ENCODE results near the gene AIG1. TPM values are rescaled to one million over a fixed set of nuclear protein-coding genes. Genes with fewer than 3 reads are reported as not detected.

AIG1 gene
- total and polyA plus RNA-seq, 2 donors, result 9.1 to 16.5 TPM

DNA sequence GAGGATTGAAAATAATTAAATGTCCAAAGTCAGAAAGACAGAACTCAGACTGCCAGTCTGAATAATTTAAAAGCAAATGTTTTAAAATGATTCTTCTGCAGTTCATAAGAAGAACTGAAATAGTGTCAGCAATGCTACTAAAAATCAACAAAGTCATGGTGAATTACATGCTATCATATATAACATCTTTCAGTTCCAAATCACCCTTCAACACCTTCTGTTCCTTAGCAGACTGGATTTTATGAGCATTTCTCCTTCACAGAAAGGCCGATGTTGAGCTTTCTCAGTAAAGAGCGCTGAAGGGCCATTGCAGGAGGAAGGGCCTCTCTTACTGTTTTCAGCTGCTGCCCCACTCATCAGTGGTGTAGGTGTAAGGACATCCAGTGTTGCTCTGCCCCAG, 63.3 kb downstream of the AIG1 start:
- DNase-seq (ENCODE audit: low read depth in 6 of 9, low spot score in 9 of 9), result no peak
- WGBS, result 96% methylated on average over 2 of the region's 2 CpGs
- no peaks in the 10 kb centered on the region for H3K27me3 ChIP-seq (ENCODE audit: control insufficient read depth in 2 of 2, insufficient read depth in 1 of 2, low read length in 1 of 2)
- no peak overlapping the region for H3K4me3 ChIP-seq (ENCODE audit: low read length in 2 of 2)
- no peak overlapping the region for H3K27ac ChIP-seq (ENCODE audit: low read depth in 1 of 2, low read length in 1 of 2)
- H3K4me1 ChIP-seq (ENCODE audit: control insufficient read depth in 2 of 2, insufficient read depth in 2 of 2, low read length in 2 of 2), result no peaks in the 10 kb centered on the region
- no peaks in the 10 kb centered on the region for H3K9me3 ChIP-seq (ENCODE audit: control insufficient read depth in 2 of 2, insufficient read depth in 1 of 2, low read length in 1 of 2)
- no peaks in the 10 kb centered on the region for H3K36me3 ChIP-seq (ENCODE audit: control insufficient read depth in 2 of 2, insufficient read depth in 2 of 2, low read length in 1 of 2)

DNA sequence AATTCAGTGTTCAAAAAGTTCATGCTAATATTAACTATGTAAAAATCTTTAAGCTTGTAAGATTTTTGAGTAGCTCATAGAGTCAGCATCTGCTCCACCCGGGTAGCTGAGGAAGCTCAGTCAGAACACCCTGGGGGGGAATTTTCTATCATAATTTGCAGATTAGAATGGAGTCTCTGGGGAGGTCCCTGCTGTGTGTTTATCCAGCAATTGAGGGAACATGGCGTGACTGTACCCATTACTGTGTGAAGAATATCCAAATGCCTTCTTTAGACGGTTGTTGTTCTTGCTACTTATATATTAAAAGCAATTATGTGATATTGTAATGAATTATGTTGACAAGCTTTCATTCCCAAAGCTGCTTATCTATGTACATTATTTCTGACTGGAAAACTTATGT, 64.8 kb downstream of the AIG1 start:
- H3K27ac ChIP-seq (ENCODE audit: low read depth in 1 of 2, low read length in 1 of 2), result no peak overlapping the region
- no peaks in the 10 kb centered on the region for H3K9me3 ChIP-seq (ENCODE audit: control insufficient read depth in 2 of 2, insufficient read depth in 1 of 2, low read length in 1 of 2)
- no peak for DNase-seq (ENCODE audit: low read depth in 6 of 9, low spot score in 9 of 9)
- WGBS, result 95% methylated on average over 3 of the region's 3 CpGs
- no peak overlapping the region for H3K4me3 ChIP-seq (ENCODE audit: low read length in 2 of 2)
- H3K4me1 ChIP-seq (ENCODE audit: control insufficient read depth in 2 of 2, insufficient read depth in 2 of 2, low read length in 2 of 2), result no peaks in the 10 kb centered on the region
- no peaks in the 10 kb centered on the region for H3K36me3 ChIP-seq (ENCODE audit: control insufficient read depth in 2 of 2, insufficient read depth in 2 of 2, low read length in 1 of 2)
- no peaks in the 10 kb centered on the region for H3K27me3 ChIP-seq (ENCODE audit: control insufficient read depth in 2 of 2, insufficient read depth in 1 of 2, low read length in 1 of 2)

DNA sequence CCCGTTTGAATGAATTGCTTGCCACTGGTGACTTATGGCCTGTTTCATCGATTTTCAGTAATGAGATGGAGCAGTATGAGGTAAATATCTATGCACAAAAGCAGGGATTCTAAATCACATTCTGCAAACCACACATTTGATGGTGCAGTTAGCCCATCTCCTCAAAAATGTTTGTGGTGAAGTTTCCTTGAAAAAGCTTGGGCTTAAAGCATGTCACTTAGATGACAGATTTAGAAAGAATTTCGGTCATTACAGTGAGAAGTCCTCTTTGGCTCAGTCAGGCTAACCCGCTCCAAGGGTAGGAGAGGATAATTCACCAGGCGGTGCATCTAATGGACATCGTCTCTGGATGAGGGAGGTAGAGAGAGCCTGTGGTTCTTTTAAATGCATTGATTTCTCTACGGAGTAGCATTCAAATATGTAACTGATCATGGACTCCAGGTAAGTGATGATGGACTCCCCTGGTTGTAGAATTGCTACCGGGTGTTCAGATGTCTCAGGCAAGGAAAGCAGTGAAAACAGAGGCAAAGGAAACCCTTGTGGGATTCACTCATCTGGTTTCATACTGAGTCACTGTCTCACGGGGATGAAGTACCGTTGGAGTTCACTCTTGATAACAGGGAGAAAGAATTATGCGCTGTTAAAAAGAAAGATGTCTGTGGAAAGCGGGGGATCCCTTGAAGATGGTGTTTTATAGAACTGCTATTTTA, 65.3 kb downstream of the AIG1 start:
- Histone ChIP-seq H3K27ac (ENCODE audit: low read depth in 1 of 2, low read length in 1 of 2) (no peak overlapping the region), H3K27me3 (ENCODE audit: control insufficient read depth in 2 of 2, insufficient read depth in 1 of 2, low read length in 1 of 2) (no peaks in the 10 kb centered on the region), H3K36me3 (ENCODE audit: control insufficient read depth in 2 of 2, insufficient read depth in 2 of 2, low read length in 1 of 2) (no peaks in the 10 kb centered on the region), H3K4me1 (ENCODE audit: control insufficient read depth in 2 of 2, insufficient read depth in 2 of 2, low read length in 2 of 2) (no peaks in the 10 kb centered on the region), H3K4me3 (ENCODE audit: low read length in 2 of 2) (no peak overlapping the region), H3K9me3 (ENCODE audit: control insufficient read depth in 2 of 2, insufficient read depth in 1 of 2, low read length in 1 of 2) (no peaks in the 10 kb centered on the region)
- WGBS, result 96% methylated on average over 12 of the region's 12 CpGs
- no peak for DNase-seq (ENCODE audit: low read depth in 6 of 9, low spot score in 9 of 9)

DNA sequence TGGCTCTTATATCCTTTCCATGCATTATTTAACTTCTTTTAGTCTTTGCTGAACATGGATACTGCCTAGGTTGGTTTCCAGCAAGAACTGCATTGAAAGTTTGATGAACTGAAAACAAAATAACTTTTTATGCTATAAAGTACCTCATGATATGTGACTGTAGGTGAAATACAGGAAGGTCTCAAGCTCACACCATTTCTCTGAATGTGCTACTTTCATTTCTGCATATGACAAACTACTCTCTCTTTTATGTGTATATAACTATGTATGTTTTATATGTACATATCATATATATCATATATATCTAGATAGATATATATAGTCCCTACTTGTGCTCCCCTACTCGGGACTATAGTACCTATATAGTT, 65.9 kb downstream of the AIG1 start:
- no peak for DNase-seq (ENCODE audit: low read depth in 6 of 9, low spot score in 9 of 9)
- Histone ChIP-seq H3K4me3 (ENCODE audit: low read length in 2 of 2) (no peak overlapping the region), H3K36me3 (ENCODE audit: control insufficient read depth in 2 of 2, insufficient read depth in 2 of 2, low read length in 1 of 2) (no peaks in the 10 kb centered on the region), H3K4me1 (ENCODE audit: control insufficient read depth in 2 of 2, insufficient read depth in 2 of 2, low read length in 2 of 2) (no peaks in the 10 kb centered on the region), H3K27ac (ENCODE audit: low read depth in 1 of 2, low read length in 1 of 2) (no peak overlapping the region), H3K27me3 (ENCODE audit: control insufficient read depth in 2 of 2, insufficient read depth in 1 of 2, low read length in 1 of 2) (no peaks in the 10 kb centered on the region), H3K9me3 (ENCODE audit: control insufficient read depth in 2 of 2, insufficient read depth in 1 of 2, low read length in 1 of 2) (no peaks in the 10 kb centered on the region)
- 99% methylated on average over 1 of the region's 1 CpG for WGBS

DNA sequence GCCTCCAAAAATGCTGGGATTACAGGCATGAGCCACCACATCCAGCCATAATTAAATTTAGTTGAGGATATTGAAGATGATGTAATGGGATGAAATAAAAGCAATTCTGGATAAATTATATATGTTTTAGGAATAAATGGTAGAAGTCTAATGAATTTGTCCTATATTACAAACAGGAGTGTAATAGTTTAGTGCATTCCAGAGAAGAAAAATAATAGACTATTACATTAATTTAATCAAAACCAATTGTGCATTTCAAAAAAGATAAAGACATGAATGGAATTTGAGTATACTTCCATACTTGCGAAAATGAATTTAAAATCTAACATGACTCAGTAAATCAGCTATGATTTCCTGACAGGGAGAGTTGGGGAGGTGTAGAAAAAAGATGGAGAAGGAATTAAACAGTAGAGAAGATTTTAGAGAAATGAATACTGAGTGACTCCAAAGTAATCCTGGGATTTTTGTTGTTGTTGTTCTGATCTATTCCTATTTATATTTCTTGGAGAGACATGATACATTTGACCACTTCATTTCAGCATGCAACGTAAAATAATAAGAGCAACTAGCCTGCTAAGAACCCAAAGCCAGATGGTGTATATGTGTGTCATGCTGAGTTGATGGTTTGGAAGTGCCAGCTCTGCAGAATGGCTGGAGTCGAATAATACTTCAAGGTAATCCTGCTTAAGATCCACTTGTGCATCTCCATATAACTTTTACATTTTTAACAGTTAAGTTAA, 67.4 kb downstream of the AIG1 start:
- Histone ChIP-seq H3K4me1 (ENCODE audit: control insufficient read depth in 2 of 2, insufficient read depth in 2 of 2, low read length in 2 of 2) (no peaks in the 10 kb centered on the region), H3K27ac (ENCODE audit: low read depth in 1 of 2, low read length in 1 of 2) (no peak overlapping the region), H3K36me3 (ENCODE audit: control insufficient read depth in 2 of 2, insufficient read depth in 2 of 2, low read length in 1 of 2) (no peaks in the 10 kb centered on the region), H3K9me3 (ENCODE audit: control insufficient read depth in 2 of 2, insufficient read depth in 1 of 2, low read length in 1 of 2) (no peaks in the 10 kb centered on the region), H3K4me3 (ENCODE audit: low read length in 2 of 2) (no peak overlapping the region), H3K27me3 (ENCODE audit: control insufficient read depth in 2 of 2, insufficient read depth in 1 of 2, low read length in 1 of 2) (no peaks in the 10 kb centered on the region)
- 99% methylated on average over 3 of the region's 3 CpGs for WGBS
- DNase-seq (ENCODE audit: low read depth in 6 of 9, low spot score in 9 of 9), result no peak

DNA sequence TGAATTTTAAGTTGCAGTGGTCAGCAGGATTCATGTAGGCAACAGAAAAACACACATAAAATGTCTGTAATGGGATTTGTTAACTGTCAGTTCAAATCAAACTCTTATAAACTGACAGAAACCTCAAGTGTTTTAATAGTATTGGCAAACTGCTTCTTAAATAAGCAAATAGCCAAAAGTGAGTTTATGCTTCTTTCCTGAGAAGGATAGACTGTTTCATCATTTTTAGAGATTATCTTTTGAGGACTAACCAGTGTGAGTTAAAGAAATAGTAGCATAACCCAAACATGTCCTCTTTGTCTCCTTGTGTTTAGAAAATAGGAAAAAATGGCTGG, 68.0 kb downstream of the AIG1 start:
- Histone ChIP-seq H3K4me1 (ENCODE audit: control insufficient read depth in 2 of 2, insufficient read depth in 2 of 2, low read length in 2 of 2) (no peaks in the 10 kb centered on the region), H3K27me3 (ENCODE audit: control insufficient read depth in 2 of 2, insufficient read depth in 1 of 2, low read length in 1 of 2) (no peaks in the 10 kb centered on the region), H3K4me3 (ENCODE audit: low read length in 2 of 2) (no peak overlapping the region), H3K27ac (ENCODE audit: low read depth in 1 of 2, low read length in 1 of 2) (no peak overlapping the region), H3K9me3 (ENCODE audit: control insufficient read depth in 2 of 2, insufficient read depth in 1 of 2, low read length in 1 of 2) (no peaks in the 10 kb centered on the region), H3K36me3 (ENCODE audit: control insufficient read depth in 2 of 2, insufficient read depth in 2 of 2, low read length in 1 of 2) (no peaks in the 10 kb centered on the region)
- no peak for DNase-seq (ENCODE audit: low read depth in 6 of 9, low spot score in 9 of 9)

DNA sequence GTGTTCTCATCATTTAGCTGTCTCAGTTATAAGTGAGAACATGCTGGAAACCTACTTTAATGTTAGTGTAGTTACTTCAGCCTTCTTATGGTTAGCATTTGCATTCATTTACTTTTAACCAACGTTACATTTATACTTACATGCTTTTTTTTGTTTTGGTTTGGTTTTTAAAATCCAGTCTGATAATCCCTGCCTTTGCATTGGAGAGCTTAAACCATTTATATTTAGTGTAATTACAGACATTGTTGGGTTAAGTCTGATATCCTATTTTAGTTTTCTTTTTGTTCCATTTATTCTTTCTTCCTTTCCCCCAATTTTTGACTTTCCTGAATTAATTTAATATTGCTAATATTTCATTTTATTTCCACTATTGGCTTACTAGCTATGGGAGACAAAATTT, 70.2 kb downstream of the AIG1 start:
- no peaks in the 10 kb centered on the region for H3K4me1 ChIP-seq (ENCODE audit: control insufficient read depth in 2 of 2, insufficient read depth in 2 of 2, low read length in 2 of 2)
- H3K27ac ChIP-seq (ENCODE audit: low read depth in 1 of 2, low read length in 1 of 2), result no peak overlapping the region
- no peak for DNase-seq (ENCODE audit: low read depth in 6 of 9, low spot score in 9 of 9)
- H3K9me3 ChIP-seq (ENCODE audit: control insufficient read depth in 2 of 2, insufficient read depth in 1 of 2, low read length in 1 of 2), result no peaks in the 10 kb centered on the region
- H3K27me3 ChIP-seq (ENCODE audit: control insufficient read depth in 2 of 2, insufficient read depth in 1 of 2, low read length in 1 of 2), result no peaks in the 10 kb centered on the region
- H3K36me3 ChIP-seq (ENCODE audit: control insufficient read depth in 2 of 2, insufficient read depth in 2 of 2, low read length in 1 of 2), result no peaks in the 10 kb centered on the region
- H3K4me3 ChIP-seq (ENCODE audit: low read length in 2 of 2), result no peak overlapping the region
- 93% methylated on average over 1 of the region's 1 CpG for WGBS

DNA sequence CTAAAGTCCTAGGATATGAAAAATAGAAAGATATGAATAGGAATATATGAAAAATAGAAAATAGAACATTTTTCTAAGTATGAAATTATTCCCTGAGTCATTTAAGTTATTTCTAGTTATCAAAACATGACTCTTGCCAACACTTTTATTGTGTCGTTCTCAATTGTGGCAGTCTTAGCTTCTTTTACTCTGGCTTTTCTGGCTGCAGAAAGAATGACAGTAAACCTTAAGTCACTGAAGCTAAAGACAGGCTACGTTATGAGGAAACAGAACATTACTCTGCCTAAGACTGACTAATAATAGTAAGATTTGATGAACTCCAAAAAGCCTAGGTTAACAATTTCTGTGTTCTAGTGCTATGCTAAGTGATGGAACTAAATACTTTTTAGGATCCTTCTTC, 74.6 kb downstream of the AIG1 start:
- H3K36me3 ChIP-seq (ENCODE audit: control insufficient read depth in 2 of 2, insufficient read depth in 2 of 2, low read length in 1 of 2), result no peaks in the 10 kb centered on the region
- DNase-seq (ENCODE audit: low read depth in 6 of 9, low spot score in 9 of 9), result no peak
- H3K9me3 ChIP-seq (ENCODE audit: control insufficient read depth in 2 of 2, insufficient read depth in 1 of 2, low read length in 1 of 2), result no peaks in the 10 kb centered on the region
- WGBS, result 92% methylated on average over 2 of the region's 2 CpGs
- H3K4me3 ChIP-seq (ENCODE audit: low read length in 2 of 2), result no peak overlapping the region
- H3K4me1 ChIP-seq (ENCODE audit: control insufficient read depth in 2 of 2, insufficient read depth in 2 of 2, low read length in 2 of 2), result no peaks in the 10 kb centered on the region
- no peaks in the 10 kb centered on the region for H3K27me3 ChIP-seq (ENCODE audit: control insufficient read depth in 2 of 2, insufficient read depth in 1 of 2, low read length in 1 of 2)
- H3K27ac ChIP-seq (ENCODE audit: low read depth in 1 of 2, low read length in 1 of 2), result no peak overlapping the region

DNA sequence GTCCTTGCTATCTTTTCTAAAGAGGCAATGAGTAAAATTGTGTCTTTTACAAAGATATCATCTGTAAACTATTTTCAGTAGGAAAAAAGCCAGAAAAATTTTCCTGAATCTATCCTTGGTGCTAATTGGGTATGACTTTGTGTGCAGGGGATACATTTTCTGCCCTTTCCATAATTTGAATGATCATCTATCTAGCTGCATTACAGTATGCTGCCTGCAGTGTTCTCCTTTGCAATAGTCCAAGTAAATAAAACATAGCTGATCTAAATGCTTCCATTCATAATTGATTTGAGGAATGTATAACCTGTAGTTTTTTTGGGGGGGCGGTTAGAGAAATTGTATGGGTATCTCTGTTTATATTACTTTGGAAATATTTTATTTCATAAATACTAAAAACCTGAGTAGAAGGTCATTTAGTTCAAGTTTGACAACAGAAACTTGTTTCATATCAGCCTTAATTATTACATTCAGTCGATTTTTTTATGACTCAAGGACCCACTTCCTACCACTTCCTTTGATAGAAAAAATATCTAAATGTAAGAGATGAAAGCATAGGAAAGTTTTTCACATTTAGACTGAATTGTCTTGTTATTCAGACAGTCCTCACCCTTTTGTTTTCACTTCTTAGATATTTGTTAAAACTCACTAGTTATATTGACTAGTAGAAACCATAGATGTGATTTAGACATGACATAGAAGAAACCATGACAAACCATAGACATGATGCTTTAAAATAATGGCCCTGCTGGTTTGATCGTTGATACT, 75.3 kb downstream of the AIG1 start:
- H3K4me1 ChIP-seq (ENCODE audit: control insufficient read depth in 2 of 2, insufficient read depth in 2 of 2, low read length in 2 of 2), result no peaks in the 10 kb centered on the region
- no peak for DNase-seq (ENCODE audit: low read depth in 6 of 9, low spot score in 9 of 9)
- H3K36me3 ChIP-seq (ENCODE audit: control insufficient read depth in 2 of 2, insufficient read depth in 2 of 2, low read length in 1 of 2), result no peaks in the 10 kb centered on the region
- WGBS, result 66% methylated on average over 3 of the region's 3 CpGs
- no peak overlapping the region for H3K4me3 ChIP-seq (ENCODE audit: low read length in 2 of 2)
- H3K9me3 ChIP-seq (ENCODE audit: control insufficient read depth in 2 of 2, insufficient read depth in 1 of 2, low read length in 1 of 2), result no peaks in the 10 kb centered on the region
- H3K27ac ChIP-seq (ENCODE audit: low read depth in 1 of 2, low read length in 1 of 2), result no peak overlapping the region
- H3K27me3 ChIP-seq (ENCODE audit: control insufficient read depth in 2 of 2, insufficient read depth in 1 of 2, low read length in 1 of 2), result no peaks in the 10 kb centered on the region
